ENCODE measurements around the gene NSMCE4A. TPM values are rescaled to one million over a fixed set of nuclear protein-coding genes. Genes with fewer than 3 reads are reported as not detected.
"Not testable (repeated sequence)": the region's sequence is repeated elsewhere in the genome, so short reads cannot be mapped to it uniquely, and the experiment has no call there.

NSMCE4A gene
- total RNA-seq, 2 donors from 2014 or later: 37.0 to 37.4 TPM

- Mint-ChIP-seq H3K4me3 (peak overlapping the region; percentile 7), H3K36me3 (ENCODE audit: low read depth) (no peaks in the 10 kb centered on the region), H3K27me3 (no peaks in the 10 kb centered on the region), H3K4me1 (peaks cover 12% of the 10 kb centered on the region), H3K27ac (no peak overlapping the region)
- no peak for ATAC-seq
- DNase-seq: no peak
- no peaks in the 10 kb centered on the region for H3K9me3 ChIP-seq (ENCODE audit: control insufficient read depth, low read length, poor library complexity, severe bottlenecking)
Observed at GRCh38 chr10:121976607-121977006, 1.6 kb upstream of the NSMCE4A start.

- DNase-seq (no peak), ATAC-seq (peak; percentile 5)
- Mint-ChIP-seq H3K4me1 (peaks cover 14% of the 10 kb centered on the region), H3K4me3 (peak overlapping the region; percentile 81), H3K36me3 (ENCODE audit: low read depth) (no peaks in the 10 kb centered on the region), H3K27me3 (no peaks in the 10 kb centered on the region), H3K27ac (peak overlapping the region; percentile 14)
- no peaks in the 10 kb centered on the region for H3K9me3 ChIP-seq (ENCODE audit: control insufficient read depth, low read length, poor library complexity, severe bottlenecking)
Observed at GRCh38 chr10:121975295-121976086, 474 bp upstream of the NSMCE4A start.

GRCh38 chr10:121974019-121974534 lies 940 bp downstream of the NSMCE4A start:
- Mint-ChIP-seq H3K27ac (no peak overlapping the region), H3K36me3 (ENCODE audit: low read depth) (no peaks in the 10 kb centered on the region)
- ATAC-seq: peak; percentile 11

GRCh38 chr10:121969086-121969485 lies 5.9 kb downstream of the NSMCE4A start:
- not testable (repeated sequence) for H3K27me3 Mint-ChIP-seq; H3K9me3 ChIP-seq (ENCODE audit: control insufficient read depth, low read length, poor library complexity, severe bottlenecking); H3K36me3 Mint-ChIP-seq (ENCODE audit: low read depth); H3K27ac Mint-ChIP-seq; DNase-seq; H3K4me3 Mint-ChIP-seq; ATAC-seq
- peaks cover 14% of the 10 kb centered on the region for H3K4me1 Mint-ChIP-seq

More at GRCh38 chr10:121974019-121974534, 940 bp downstream of the NSMCE4A start:
- Mint-ChIP-seq H3K4me1 (peaks cover 14% of the 10 kb centered on the region), H3K4me3 (peak overlapping the region; percentile 81), H3K27me3 (no peaks in the 10 kb centered on the region)
- DNase-seq: no peak
- H3K9me3 ChIP-seq (ENCODE audit: control insufficient read depth, low read length, poor library complexity, severe bottlenecking): no peaks in the 10 kb centered on the region

GRCh38 chr10:121965996-121966395 lies 9.0 kb downstream of the NSMCE4A start:
- H3K9me3 ChIP-seq (ENCODE audit: control insufficient read depth, low read length, poor library complexity, severe bottlenecking): no peaks in the 10 kb centered on the region
- H3K27ac Mint-ChIP-seq: no peak overlapping the region
- DNase-seq (no peak), ATAC-seq (no peak)
- H3K36me3 Mint-ChIP-seq (ENCODE audit: low read depth): peaks cover 3% of the 10 kb centered on the region
- no peak overlapping the region for H3K4me3 Mint-ChIP-seq
- H3K4me1 Mint-ChIP-seq: no peaks in the 10 kb centered on the region
- H3K27me3 Mint-ChIP-seq: no peaks in the 10 kb centered on the region

- H3K36me3 Mint-ChIP-seq (ENCODE audit: low read depth): peaks cover 3% of the 10 kb centered on the region
- no peak overlapping the region for H3K4me3 Mint-ChIP-seq
- H3K27ac Mint-ChIP-seq: no peak overlapping the region
- no peak for ATAC-seq
- H3K27me3 Mint-ChIP-seq: no peaks in the 10 kb centered on the region
- H3K9me3 ChIP-seq (ENCODE audit: control insufficient read depth, low read length, poor library complexity, severe bottlenecking): no peaks in the 10 kb centered on the region
- no peaks in the 10 kb centered on the region for H3K4me1 Mint-ChIP-seq
- no peak for DNase-seq
Observed at GRCh38 chr10:121961456-121961855, 13.6 kb downstream of the NSMCE4A start.

GRCh38 chr10:121959671-121960070 lies 15.3 kb downstream of the NSMCE4A start:
- no peaks in the 10 kb centered on the region for H3K9me3 ChIP-seq (ENCODE audit: control insufficient read depth, low read length, poor library complexity, severe bottlenecking)
- peaks cover 2% of the 10 kb centered on the region for H3K4me1 Mint-ChIP-seq
- H3K4me3 Mint-ChIP-seq: no peak overlapping the region
- H3K36me3 Mint-ChIP-seq (ENCODE audit: low read depth): peaks cover 13% of the 10 kb centered on the region
- no peak for DNase-seq
- ATAC-seq: no peak
- no peaks in the 10 kb centered on the region for H3K27me3 Mint-ChIP-seq
- no peak overlapping the region for H3K27ac Mint-ChIP-seq

GRCh38 chr10:121956111-121957061 lies 18.6 kb downstream of the NSMCE4A start:
- peaks cover 10% of the 10 kb centered on the region for H3K36me3 Mint-ChIP-seq (ENCODE audit: low read depth)
- ATAC-seq (no peak), DNase-seq (no peak)
- H3K4me3 Mint-ChIP-seq: no peak overlapping the region
- H3K27ac Mint-ChIP-seq: no peak overlapping the region
- no peaks in the 10 kb centered on the region for H3K9me3 ChIP-seq (ENCODE audit: control insufficient read depth, low read length, poor library complexity, severe bottlenecking)
- H3K27me3 Mint-ChIP-seq: no peaks in the 10 kb centered on the region
- H3K4me1 Mint-ChIP-seq: peaks cover 2% of the 10 kb centered on the region

GRCh38 chr10:121952226-121952625 lies 22.8 kb downstream of the NSMCE4A start:
- Mint-ChIP-seq H3K36me3 (ENCODE audit: low read depth) (peaks cover 13% of the 10 kb centered on the region), H3K27me3 (no peaks in the 10 kb centered on the region), H3K27ac (peak overlapping the region; percentile 45), H3K4me3 (no peak overlapping the region), H3K4me1 (peaks cover 2% of the 10 kb centered on the region)
- ATAC-seq: no peak
- H3K9me3 ChIP-seq (ENCODE audit: control insufficient read depth, low read length, poor library complexity, severe bottlenecking): no peaks in the 10 kb centered on the region
- no peak for DNase-seq

GRCh38 chr10:121949451-121949850 lies 25.6 kb downstream of the NSMCE4A start:
- H3K4me1 Mint-ChIP-seq: no peaks in the 10 kb centered on the region
- H3K4me3 Mint-ChIP-seq: no peak overlapping the region
- DNase-seq (no peak), ATAC-seq (no peak)
- H3K9me3 ChIP-seq (ENCODE audit: control insufficient read depth, low read length, poor library complexity, severe bottlenecking): no peaks in the 10 kb centered on the region
- no peaks in the 10 kb centered on the region for H3K27me3 Mint-ChIP-seq
- no peak overlapping the region for H3K27ac Mint-ChIP-seq
- H3K36me3 Mint-ChIP-seq (ENCODE audit: low read depth): peaks cover 3% of the 10 kb centered on the region

- no peak overlapping the region for H3K4me3 Mint-ChIP-seq
- no peak overlapping the region for H3K27ac Mint-ChIP-seq
- H3K9me3 ChIP-seq (ENCODE audit: control insufficient read depth, low read length, poor library complexity, severe bottlenecking): no peaks in the 10 kb centered on the region
- no peak for ATAC-seq
- no peaks in the 10 kb centered on the region for H3K4me1 Mint-ChIP-seq
- H3K27me3 Mint-ChIP-seq: no peaks in the 10 kb centered on the region
- DNase-seq: no peak
- H3K36me3 Mint-ChIP-seq (ENCODE audit: low read depth): peaks cover 3% of the 10 kb centered on the region
Observed at GRCh38 chr10:121949049-121949448, 26.0 kb downstream of the NSMCE4A start.

GRCh38 chr10:121947343-121948330 lies 27.4 kb downstream of the NSMCE4A start:
- no peak overlapping the region for H3K27ac Mint-ChIP-seq
- peaks cover 2% of the 10 kb centered on the region for H3K4me1 Mint-ChIP-seq

More at GRCh38 chr10:121947343-121948330, 27.4 kb downstream of the NSMCE4A start:
- peaks cover 3% of the 10 kb centered on the region for H3K36me3 Mint-ChIP-seq (ENCODE audit: low read depth)
- H3K4me3 Mint-ChIP-seq: no peak overlapping the region
- no peak for DNase-seq
- ATAC-seq: no peak
- H3K9me3 ChIP-seq (ENCODE audit: control insufficient read depth, low read length, poor library complexity, severe bottlenecking): no peaks in the 10 kb centered on the region
- no peaks in the 10 kb centered on the region for H3K27me3 Mint-ChIP-seq
